Prostate gland (tissue), 2 donors: ENCODE results near the gene DYNC1LI2. TPM values are rescaled to one million over a fixed set of nuclear protein-coding genes. Genes with fewer than 3 reads are reported as not detected.

Experiments used
- DNase-seq: peaks from one replicate; pipeline ENCODE4 v3.0.0-alpha.2; 2019; ENCODE audit warnings: low spot score
- H3K27ac ChIP-seq, 2 donors: fragments of 200-600 bp; sonication (generic); 2 replicates each; pipeline ENCODE4 v1.5.1; 2017 to 2019
- H3K27me3 ChIP-seq: fragments of 200-600 bp; sonication (generic); replicated peaks from 2 replicates; pipeline ENCODE4 v1.5.1; 2019; ENCODE audit not compliant: insufficient read depth
- H3K36me3 ChIP-seq, 2 donors: fragments of 200-600 bp; sonication (generic); 1 replicate in 1 of 2; 2 replicates in 1 of 2; pipeline versions ENCODE4 v1.5.1 to v1.8.1; 2017 to 2019
- H3K4me1 ChIP-seq: fragments of 200-600 bp; sonication (generic); replicated peaks from 2 replicates; pipeline ENCODE4 v1.5.1; 2019
- H3K4me3 ChIP-seq, 2 donors: fragments of 200-600 bp; sonication (generic); 2 replicates each; pipeline ENCODE4 v1.5.1; 2017 to 2019
- H3K9me3 ChIP-seq: fragments of 200-600 bp; sonication (generic); 2 replicates; pipeline ENCODE4 v1.5.1; 2017
- POLR2A ChIP-seq: fragments of 450-650 bp; IDR thresholded peaks from one replicate; pipeline ENCODE4 v1.6.1; 2016; ENCODE audit warnings: antibody characterized with exemption, mild to moderate bottlenecking
- POLR2AphosphoS5 ChIP-seq: sonication (generic); formaldehyde crosslinking; IDR thresholded peaks from one replicate; pipeline ENCODE4 v1.6.1; 2017; ENCODE audit warnings: antibody characterized with exemption
- WGBS: methylation state at CpG from one replicate; pipeline ENCODE4 v1.1.5; 2018; 5-methylcytosine and 5-hydroxymethylcytosine counted together
- intact Hi-C: fragments of 100-400 bp; cut with DNase I; formaldehyde crosslinking; loops from one replicate; pipeline ENCODE4 v1.14.2; 2022
- total RNA-seq, 2 donors: library from RNA; depleted of rRNA; stranded (reverse); fragments of >200 nt; gene quantifications; one replicate each; pipeline ENCODE4 v1.1.0, GENCODE V29; 2016
- TF ChIP-seq, protein P1 (sequence below), 4 experiments: fragments of 200-600 bp in 2 of 4; fragments of 450-650 bp in 2 of 4; sonication (generic) in 2 of 4; IDR thresholded peaks; 1 replicate in 3 of 4; 2 replicates in 1 of 4; pipeline ENCODE4 v1.5.1; 2016 to 2019; ENCODE audit warnings: antibody characterized with exemption in 4 of 4, mild to moderate bottlenecking in 2 of 4, moderate library complexity in 2 of 4

Gene DYNC1LI2
- total RNA-seq, 2 donors from 2014 or later: 98.1 to 149 TPM

DNA sequence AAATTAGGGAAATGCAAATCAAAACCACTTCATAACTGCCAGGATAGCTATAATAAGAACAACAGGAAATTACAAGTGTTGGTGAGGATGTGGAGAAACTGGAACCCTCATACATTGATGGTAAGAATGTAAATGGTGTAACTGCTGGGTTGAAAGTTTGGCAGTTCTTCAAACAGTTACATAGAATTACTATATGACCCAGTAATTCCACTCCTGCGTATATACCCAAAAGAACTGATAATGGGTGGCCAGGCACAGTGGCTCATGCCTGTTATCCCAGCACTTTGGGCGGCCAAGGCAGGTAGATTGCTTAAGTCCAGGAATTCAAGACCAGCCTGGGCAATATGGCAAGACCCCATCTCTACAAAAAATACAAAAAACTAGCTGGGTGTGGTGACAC is 50.4 kb downstream of the DYNC1LI2 start:
- DNase-seq: no peak
- Histone ChIP-seq H3K27me3 (no peaks in the 10 kb centered on the region), H3K27ac (no peak overlapping the region), H3K4me3 (no peak overlapping the region), H3K4me1 (peaks cover 4% of the 10 kb centered on the region), H3K9me3 (no peaks in the 10 kb centered on the region), H3K36me3 (no peaks in the 10 kb centered on the region)
- 96% methylated on average over 2 of the region's 2 CpGs for WGBS
- intact Hi-C loops: no loop called here
- TF ChIP-seq POLR2A: no peak
- no peak for TF ChIP-seq POLR2AphosphoS5
- TF ChIP-seq, protein P1, sequence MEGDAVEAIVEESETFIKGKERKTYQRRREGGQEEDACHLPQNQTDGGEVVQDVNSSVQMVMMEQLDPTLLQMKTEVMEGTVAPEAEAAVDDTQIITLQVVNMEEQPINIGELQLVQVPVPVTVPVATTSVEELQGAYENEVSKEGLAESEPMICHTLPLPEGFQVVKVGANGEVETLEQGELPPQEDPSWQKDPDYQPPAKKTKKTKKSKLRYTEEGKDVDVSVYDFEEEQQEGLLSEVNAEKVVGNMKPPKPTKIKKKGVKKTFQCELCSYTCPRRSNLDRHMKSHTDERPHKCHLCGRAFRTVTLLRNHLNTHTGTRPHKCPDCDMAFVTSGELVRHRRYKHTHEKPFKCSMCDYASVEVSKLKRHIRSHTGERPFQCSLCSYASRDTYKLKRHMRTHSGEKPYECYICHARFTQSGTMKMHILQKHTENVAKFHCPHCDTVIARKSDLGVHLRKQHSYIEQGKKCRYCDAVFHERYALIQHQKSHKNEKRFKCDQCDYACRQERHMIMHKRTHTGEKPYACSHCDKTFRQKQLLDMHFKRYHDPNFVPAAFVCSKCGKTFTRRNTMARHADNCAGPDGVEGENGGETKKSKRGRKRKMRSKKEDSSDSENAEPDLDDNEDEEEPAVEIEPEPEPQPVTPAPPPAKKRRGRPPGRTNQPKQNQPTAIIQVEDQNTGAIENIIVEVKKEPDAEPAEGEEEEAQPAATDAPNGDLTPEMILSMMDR (IDR thresholded peaks at IDR 0.05): no peak

DNA sequence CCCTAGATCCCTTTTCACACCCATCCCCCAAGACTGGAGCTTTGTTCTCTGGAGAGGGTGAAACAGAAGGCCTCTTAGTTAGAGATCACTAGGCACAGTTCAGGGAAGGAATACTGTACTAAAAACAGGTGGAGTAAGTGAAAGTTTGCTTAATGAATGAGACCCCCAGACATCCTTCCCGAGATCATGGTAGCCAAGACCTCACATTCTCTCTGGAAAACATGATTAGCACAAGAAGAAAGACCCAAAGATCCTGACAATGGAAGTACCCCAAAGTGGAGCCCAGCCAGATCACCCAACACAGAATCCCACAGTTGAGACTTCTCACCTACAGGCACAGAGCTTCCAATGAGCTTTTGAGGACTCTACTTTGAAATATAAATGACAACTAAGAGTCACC is 51.5 kb downstream of the DYNC1LI2 start:
- H3K27me3 ChIP-seq: no peaks in the 10 kb centered on the region
- no peak for TF ChIP-seq POLR2A
- no peak for TF ChIP-seq POLR2AphosphoS5
- TF ChIP-seq, protein P1 (IDR thresholded peaks at IDR 0.05): no peak
- DNase-seq: no peak
- WGBS: 77% methylated on average over 1 of the region's 1 CpG
- no peaks in the 10 kb centered on the region for H3K4me1 ChIP-seq
- H3K9me3 ChIP-seq: no peaks in the 10 kb centered on the region
- H3K27ac ChIP-seq: no peak overlapping the region
- no peaks in the 10 kb centered on the region for H3K36me3 ChIP-seq
- intact Hi-C loops: loop anchor here (5.0 kb wide), 1 partner anchor 38 kb away; no protein-coding TSS in a partner anchor
- H3K4me3 ChIP-seq: no peak overlapping the region

DNA sequence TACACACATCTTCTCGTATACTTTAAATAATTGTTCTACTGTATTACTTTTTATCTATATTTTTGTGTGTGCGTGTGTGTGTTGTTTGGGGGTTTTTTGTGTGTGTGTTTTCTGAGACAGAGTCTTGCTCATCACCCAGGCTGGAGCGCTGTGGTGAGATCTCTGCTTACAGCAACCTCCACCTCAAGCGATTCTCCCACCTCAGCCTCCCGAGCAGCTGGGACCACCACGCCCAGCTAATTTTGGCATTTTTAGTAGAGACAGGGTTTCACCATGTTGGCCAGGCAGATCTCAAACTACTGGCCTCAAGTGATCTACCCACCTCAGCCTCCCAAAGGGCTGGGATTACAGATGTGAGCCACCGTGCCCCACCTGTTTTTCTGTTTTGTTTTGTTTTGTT is 53.4 kb downstream of the DYNC1LI2 start:
- WGBS: 82% methylated on average over 7 of the region's 7 CpGs
- no peaks in the 10 kb centered on the region for H3K27me3 ChIP-seq
- H3K4me3 ChIP-seq: no peak overlapping the region
- intact Hi-C loops: loop anchor here (5.0 kb wide), 1 partner anchor 36 kb away; no protein-coding TSS in a partner anchor
- no peak for DNase-seq
- H3K4me1 ChIP-seq: no peaks in the 10 kb centered on the region
- TF ChIP-seq, protein P1 (IDR thresholded peaks at IDR 0.05): no peak
- no peak for TF ChIP-seq POLR2AphosphoS5
- no peak for TF ChIP-seq POLR2A
- no peaks in the 10 kb centered on the region for H3K36me3 ChIP-seq
- no peak overlapping the region for H3K27ac ChIP-seq
- no peaks in the 10 kb centered on the region for H3K9me3 ChIP-seq

DNA sequence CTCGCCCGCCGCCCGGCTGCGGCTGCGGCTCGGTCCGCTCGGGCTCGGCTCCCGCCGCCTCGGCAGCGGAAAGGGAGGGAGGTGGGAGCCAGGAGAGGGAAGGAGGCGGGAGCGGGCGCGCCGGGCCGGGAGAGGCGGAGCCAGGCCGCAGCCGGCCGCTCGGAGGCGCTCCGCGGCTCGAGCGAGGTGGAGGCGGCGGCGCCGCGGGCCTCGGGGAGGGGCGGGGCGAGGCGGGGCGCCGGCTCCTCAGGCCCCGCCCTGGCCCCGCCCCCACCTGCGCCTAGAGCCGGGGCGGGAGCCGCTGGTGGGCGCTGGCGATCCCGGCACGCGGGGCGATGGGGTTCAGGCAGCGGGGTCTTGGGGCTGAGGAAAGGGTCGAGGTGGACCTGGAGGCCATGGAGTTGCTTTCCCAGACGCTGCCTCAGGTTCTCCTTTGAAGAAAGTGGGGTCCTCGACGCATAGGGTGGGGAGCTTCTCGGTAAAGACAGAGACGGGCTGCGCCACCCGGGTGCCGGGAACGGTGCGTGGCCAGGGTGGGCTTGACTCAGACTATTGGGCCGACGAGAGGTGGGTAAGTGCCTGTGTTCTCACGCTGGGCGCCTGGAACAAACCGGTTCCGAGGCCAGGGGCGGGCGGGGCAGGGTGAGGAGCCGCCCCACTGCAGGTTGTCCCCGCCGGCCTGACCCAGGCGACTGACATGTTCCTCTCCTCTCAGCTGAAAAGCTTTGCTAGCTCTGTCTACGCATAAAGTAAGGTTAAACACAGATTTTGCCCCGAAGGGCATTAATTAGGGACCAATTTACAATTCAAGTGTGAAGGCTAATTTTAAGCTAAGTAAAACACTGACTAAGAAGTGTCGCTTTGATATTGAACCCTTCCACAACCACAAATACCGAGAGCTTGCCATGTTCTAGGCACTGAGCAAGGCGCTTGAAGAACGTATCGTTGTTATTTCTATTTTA is 54.5 kb downstream of the DYNC1LI2 start, which contains the start of gene CMTM4:
Gene CMTM4, minus strand, starts transcription at position 75 of the 962 bp plus-strand sequence. CDS start 218 bp downstream, outside the sequence.
- 4% methylated on average over 81 of the region's 84 CpGs for WGBS
- Histone ChIP-seq H3K36me3 (no peaks in the 10 kb centered on the region), H3K27me3 (no peaks in the 10 kb centered on the region), H3K9me3 (no peaks in the 10 kb centered on the region), H3K4me3 (peak within 1 kb of the TSS; percentile 65 to 76), H3K4me1 (no peaks in the 10 kb centered on the region), H3K27ac (peak within 1 kb of the TSS; percentile 93 to 94)
- intact Hi-C loops: loop anchor here (5.0 kb wide), 1 partner anchor 35 kb away; no protein-coding TSS in a partner anchor
- peak; percentile 32 for TF ChIP-seq POLR2A
- TF ChIP-seq POLR2AphosphoS5: peak; percentile 4
- TF ChIP-seq, protein P1 (IDR thresholded peaks at IDR 0.05): peak in 2 of 4 experiments; percentile 25 to 41
- peak; percentile 86 for DNase-seq
